PFSK-1 (cell line): ENCODE measurements around the gene SLC2A8.

Experiments used
- FOXP2 ChIP-seq: optimal IDR thresholded peaks from 2 replicates; pipeline ENCODE3; 2011; ENCODE audit warnings: borderline replicate concordance, control low read depth, inconsistent platforms; ENCODE audit not compliant: insufficient read depth; ENCODE audit errors: extremely low read length, extremely low read depth
- POLR2AphosphoS5 ChIP-seq: IDR thresholded peaks from 2 replicates; pipeline ENCODE4 v1.6.1; 2012; ENCODE audit warnings: low read depth, mild to moderate bottlenecking, control low read depth, low read length, moderate library complexity
- REST ChIP-seq, 2 experiments: IDR thresholded peaks; 2 replicates each; pipeline versions ENCODE4 v1.6.1 to v1.8.0; 2011 to 2012; ENCODE audit warnings: low read depth in 2 of 2, low read length in 2 of 2, control low read depth in 1 of 2, inconsistent platforms in 1 of 2, mild to moderate bottlenecking in 1 of 2, moderate library complexity in 1 of 2; ENCODE audit not compliant: insufficient read depth in 1 of 2
- SIN3A ChIP-seq: IDR thresholded peaks from 2 replicates; pipeline ENCODE4 v1.6.1; 2012; ENCODE audit warnings: mild to moderate bottlenecking, low read length, moderate library complexity, borderline replicate concordance; ENCODE audit not compliant: insufficient read depth
- TAF1 ChIP-seq: IDR thresholded peaks from 2 replicates; pipeline ENCODE4 v1.6.1; 2012; ENCODE audit warnings: low read length, control low read depth, borderline replicate concordance; ENCODE audit not compliant: insufficient read depth

Gene SLC2A8

GRCh38 chr9:127405344-127406125 is 8.6 kb downstream of the SLC2A8 start:
- TF ChIP-seq POLR2AphosphoS5 = no peak
- no peak for TF ChIP-seq SIN3A
- no peak for TF ChIP-seq REST (IDR thresholded peaks at IDR 0.05; ENCODE audit: insufficient read depth in 1 of 2, low read depth in 2 of 2, low read length in 2 of 2)
- TF ChIP-seq FOXP2 = no peak
- TF ChIP-seq TAF1 = no peak

GRCh38 chr9:127406799-127407491 is 10.0 kb downstream of the SLC2A8 start:
- TF ChIP-seq SIN3A (no peak), FOXP2 (no peak), TAF1 (no peak), REST (IDR thresholded peaks at IDR 0.05; ENCODE audit: insufficient read depth in 1 of 2, low read depth in 2 of 2, low read length in 2 of 2) (no peak)

GRCh38 chr9:127407492-127407843 is 10.5 kb downstream of the SLC2A8 start:
- TF ChIP-seq POLR2AphosphoS5 = no peak
- TF ChIP-seq FOXP2 = no peak
- TF ChIP-seq TAF1 = no peak
- TF ChIP-seq REST (IDR thresholded peaks at IDR 0.05; ENCODE audit: insufficient read depth in 1 of 2, low read depth in 2 of 2, low read length in 2 of 2) = no peak
- TF ChIP-seq SIN3A = no peak

- no peak for TF ChIP-seq FOXP2
- no peak for TF ChIP-seq TAF1
- TF ChIP-seq POLR2AphosphoS5 = no peak
- TF ChIP-seq REST (IDR thresholded peaks at IDR 0.05; ENCODE audit: insufficient read depth in 1 of 2, low read depth in 2 of 2, low read length in 2 of 2) = no peak
- TF ChIP-seq SIN3A = no peak
Observed at GRCh38 chr9:127411122-127411521, 14.2 kb downstream of the SLC2A8 start.

- TF ChIP-seq SIN3A = no peak
- no peak for TF ChIP-seq FOXP2
- TF ChIP-seq POLR2AphosphoS5 = no peak
- TF ChIP-seq TAF1 = no peak
- no peak for TF ChIP-seq REST (IDR thresholded peaks at IDR 0.05; ENCODE audit: insufficient read depth in 1 of 2, low read depth in 2 of 2, low read length in 2 of 2)
Observed at GRCh38 chr9:127415141-127415540, 18.2 kb downstream of the SLC2A8 start.
